ENCODE results near the gene EPO.

EPO gene

GRCh38 chr7:100720279-100720670 lies at the start of gene EPO:
Gene EPO (plus strand): TSS chr7:100720468. CDS start chr7:100720981, 513 bp downstream.
- no peak within 1 kb of the TSS for H3K4me3 ChIP-seq (ENCODE audit: low read depth, low read length)
- no peak for TF ChIP-seq CTCF (IDR thresholded peaks at IDR 0.05; ENCODE audit: low read depth, low read length)

- no peak overlapping the region for H3K4me3 ChIP-seq (ENCODE audit: low read depth, low read length)
- TF ChIP-seq CTCF (IDR thresholded peaks at IDR 0.05; ENCODE audit: low read depth, low read length): no peak
These were observed 48.6 kb upstream of the EPO start for GRCh38 chr7:100671353-100672327.

GRCh38 chr7:100673302-100673941 lies 46.8 kb upstream of the EPO start, which contains the start of gene GNB2:
Gene GNB2 (plus strand): TSS chr7:100673740. CDS start chr7:100676266, 2,526 bp downstream.
- TF ChIP-seq CTCF (IDR thresholded peaks at IDR 0.05; ENCODE audit: low read depth, low read length): no peak
- H3K4me3 ChIP-seq (ENCODE audit: low read depth, low read length): peak within 1 kb of the TSS; percentile 95

GRCh38 chr7:100673942-100674410 lies 46.3 kb upstream of the EPO start:
- H3K4me3 ChIP-seq (ENCODE audit: low read depth, low read length): peak overlapping the region; percentile 95
- TF ChIP-seq CTCF (IDR thresholded peaks at IDR 0.05; ENCODE audit: low read depth, low read length): no peak

- no peak for TF ChIP-seq CTCF (IDR thresholded peaks at IDR 0.05; ENCODE audit: low read depth, low read length)
- peak overlapping the region; percentile 95 for H3K4me3 ChIP-seq (ENCODE audit: low read depth, low read length)
These were observed 45.7 kb upstream of the EPO start for GRCh38 chr7:100674411-100675104.

- H3K4me3 ChIP-seq (ENCODE audit: low read depth, low read length): peak overlapping the region; percentile 95
- TF ChIP-seq CTCF (IDR thresholded peaks at IDR 0.05; ENCODE audit: low read depth, low read length): no peak
These were observed 45.2 kb upstream of the EPO start for GRCh38 chr7:100675105-100675451.

Data from WI38 (cell line).